Liver (tissue), 9 donors: ENCODE results near the gene IL18RAP. TPM values are rescaled to one million over a fixed set of nuclear protein-coding genes. Genes with fewer than 3 reads are reported as not detected.

Source experiments
- DNase-seq: peaks from one replicate; pipeline ENCODE4 v3.0.0-alpha.2; 2017; ENCODE audit warnings: low spot score
- H3K27ac ChIP-seq, 2 donors: one replicate each; pipeline ENCODE4 v1.7.0; 2013; ENCODE audit warnings: inconsistent platforms in 2 of 2, low read length in 2 of 2, control low read depth in 1 of 2, low read depth in 1 of 2, mild to moderate bottlenecking in 1 of 2
- H3K27me3 ChIP-seq, 4 donors: one replicate each; pipeline versions ENCODE4 v1.6.1 to v1.7.0; 2013; ENCODE audit warnings: low read length in 3 of 4, inconsistent platforms in 1 of 4, mild to moderate bottlenecking in 1 of 4, moderate library complexity in 1 of 4; ENCODE audit not compliant: control insufficient read depth in 4 of 4, insufficient read depth in 4 of 4
- H3K36me3 ChIP-seq, 4 donors: one replicate each; pipeline versions ENCODE4 v1.6.1 to v1.7.0; 2013; ENCODE audit warnings: low read length in 3 of 4, mild to moderate bottlenecking in 3 of 4, low read depth in 1 of 4, moderate library complexity in 1 of 4; ENCODE audit not compliant: control insufficient read depth in 4 of 4, insufficient read depth in 3 of 4
- H3K4me1 ChIP-seq, 4 donors: one replicate each; pipeline versions ENCODE4 v1.6.1 to v1.7.0; 2013; ENCODE audit warnings: low read length in 3 of 4, mild to moderate bottlenecking in 3 of 4, moderate library complexity in 1 of 4; ENCODE audit not compliant: control insufficient read depth in 4 of 4, insufficient read depth in 4 of 4
- H3K4me3 ChIP-seq, 3 donors: one replicate each; pipeline versions ENCODE4 v1.6.1 to v1.7.0; 2013; ENCODE audit warnings: low read length in 3 of 3, control low read depth in 1 of 3, low read depth in 1 of 3, mild to moderate bottlenecking in 1 of 3
- H3K9ac ChIP-seq, 2 donors: one replicate each; pipeline ENCODE4 v1.7.0; 2013; ENCODE audit warnings: low read length in 2 of 2, mild to moderate bottlenecking in 2 of 2, moderate library complexity in 2 of 2, control low read depth in 1 of 2, low read depth in 1 of 2
- H3K9me3 ChIP-seq, 4 donors: one replicate each; pipeline versions ENCODE4 v1.6.1 to v1.7.0; 2013; ENCODE audit warnings: low read length in 3 of 4; ENCODE audit not compliant: control insufficient read depth in 4 of 4
- EGR1 ChIP-seq, 2 donors: IDR thresholded peaks; 2 replicates each; pipeline ENCODE4 v1.6.1; 2016 to 2018; ENCODE audit warnings: antibody characterized with exemption in 2 of 2, low read depth in 2 of 2
- FOXA1 ChIP-seq: IDR thresholded peaks from 2 replicates; pipeline ENCODE4 v1.6.1; 2016; ENCODE audit warnings: antibody characterized with exemption
- GABPA ChIP-seq, 2 donors: IDR thresholded peaks in 1 of 2; conservative IDR thresholded peaks in 1 of 2; 2 replicates each; pipeline ENCODE4 v1.6.1; 2016; ENCODE audit warnings: antibody characterized with exemption in 2 of 2, mild to moderate bottlenecking in 1 of 2, moderate library complexity in 1 of 2
- HNF4A ChIP-seq, 2 donors: conservative IDR thresholded peaks; 2 replicates each; pipeline ENCODE4 v1.6.1; 2016; ENCODE audit warnings: antibody characterized with exemption in 2 of 2, mild to moderate bottlenecking in 2 of 2
- HNF4G ChIP-seq: IDR thresholded peaks from 2 replicates; pipeline ENCODE4 v1.6.1; 2016; ENCODE audit warnings: antibody characterized with exemption
- JUND ChIP-seq, 2 donors: IDR thresholded peaks; 2 replicates each; pipeline ENCODE4 v1.6.1; 2016; ENCODE audit warnings: antibody characterized with exemption in 2 of 2
- NR2F2 ChIP-seq: IDR thresholded peaks from 2 replicates; pipeline ENCODE4 v1.6.1; 2016; ENCODE audit warnings: antibody characterized with exemption
- RAD21 ChIP-seq, 2 donors: IDR thresholded peaks; 2 replicates each; pipeline ENCODE4 v1.6.1; 2016; ENCODE audit warnings: antibody characterized with exemption in 2 of 2, mild to moderate bottlenecking in 2 of 2
- RXRA ChIP-seq, 2 donors: IDR thresholded peaks; 2 replicates each; pipeline ENCODE4 v1.6.1; 2017 to 2018; ENCODE audit warnings: antibody characterized with exemption in 2 of 2, mild to moderate bottlenecking in 1 of 2
- SP1 ChIP-seq: IDR thresholded peaks from 2 replicates; pipeline ENCODE4 v1.6.1; 2018; ENCODE audit warnings: antibody characterized with exemption, mild to moderate bottlenecking
- TAF1 ChIP-seq: conservative IDR thresholded peaks from 2 replicates; pipeline ENCODE4 v1.6.1; 2016; ENCODE audit warnings: antibody characterized with exemption, mild to moderate bottlenecking
- YY1 ChIP-seq: IDR thresholded peaks from 2 replicates; pipeline ENCODE4 v1.6.1; 2016; ENCODE audit warnings: antibody characterized with exemption, mild to moderate bottlenecking
- WGBS: extraction: QIAGEN DNeasy Blood & Tissue Kit; methylation state at CpG from one replicate; pipeline ENCODE4 v1.1.7; 2013; 5-methylcytosine and 5-hydroxymethylcytosine counted together
- polyA plus RNA-seq, 2 donors: library from polyadenylated mRNA; stranded (reverse) in 1 of 2; unstranded in 1 of 2; fragments of 200-250 nt in 1 of 2; fragments of >200 nt in 1 of 2; fragmentation: Nextera tagmentation in 1 of 2; extraction: Ambion mirVana in 1 of 2; gene quantifications; one replicate each; pipeline versions ENCODE4 v1.2.1 to v1.2.3, GENCODE V29; 2013 to 2015
- total RNA-seq, 2 donors: library from RNA; depleted of rRNA; stranded (reverse); fragments of >200 nt; gene quantifications; one replicate each; pipeline ENCODE4 v1.2.3, GENCODE V29; 2014
- TF ChIP-seq, protein P1 (sequence below): fragments of 150-350 bp; IDR thresholded peaks from 2 replicates; pipeline ENCODE4 v1.5.1; 2017; ENCODE audit warnings: improper control_type of control experiment, low read depth, low read length; ENCODE audit not compliant: missing input control
- TF ChIP-seq, protein P2 (sequence below): IDR thresholded peaks from 2 replicates; pipeline ENCODE4 v1.6.1; 2016; ENCODE audit warnings: antibody characterized with exemption
- TF ChIP-seq, protein P3 (sequence below): IDR thresholded peaks from 2 replicates; pipeline ENCODE4 v1.6.1; 2016; ENCODE audit warnings: antibody characterized with exemption
- TF ChIP-seq, protein P4 (sequence below): IDR thresholded peaks from 2 replicates; pipeline ENCODE4 v1.6.1; 2016; ENCODE audit warnings: antibody characterized with exemption, mild to moderate bottlenecking
- donor health status: healthy.
- donor health status: healthy.
- donor health status: healthy.
- donor health status: healthy.
- donor health status: healthy.

IL18RAP gene
- total and polyA plus RNA-seq, 4 donors: 0.14 to 7.3 (median 1.4) TPM

DNA sequence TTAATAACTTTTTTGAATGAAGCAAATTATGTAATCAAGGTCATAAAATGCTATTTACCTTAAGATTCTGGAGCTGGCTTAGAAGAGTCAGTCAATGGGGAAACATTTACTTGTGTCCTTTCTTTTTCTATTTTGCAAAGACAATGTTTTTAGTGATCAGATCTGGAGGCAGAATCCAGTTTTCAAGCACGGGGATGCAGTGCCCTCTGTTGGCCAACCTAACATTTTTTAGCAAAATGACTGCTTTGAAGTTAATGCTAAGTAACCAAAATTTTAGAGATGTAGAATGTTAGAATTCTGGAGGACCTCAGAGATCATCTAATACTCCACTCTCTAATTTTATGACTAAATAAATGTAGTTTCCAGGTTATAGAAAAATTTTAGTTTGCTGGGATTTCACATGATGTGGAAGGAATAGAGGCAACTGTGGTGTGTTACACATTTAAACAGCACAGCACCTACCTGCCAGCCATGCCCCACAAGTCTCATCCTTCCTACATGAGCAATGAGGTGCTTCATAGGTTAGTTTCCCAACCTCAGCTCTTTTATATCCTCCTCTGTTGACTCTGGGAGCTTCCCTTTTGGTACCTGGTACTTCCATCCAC, 26.5 kb downstream of the IL18RAP start:
- 0% methylated on average over 1 of the region's 1 CpG for WGBS
- DNase-seq: peak; percentile 46
- TF ChIP-seq, protein P1, sequence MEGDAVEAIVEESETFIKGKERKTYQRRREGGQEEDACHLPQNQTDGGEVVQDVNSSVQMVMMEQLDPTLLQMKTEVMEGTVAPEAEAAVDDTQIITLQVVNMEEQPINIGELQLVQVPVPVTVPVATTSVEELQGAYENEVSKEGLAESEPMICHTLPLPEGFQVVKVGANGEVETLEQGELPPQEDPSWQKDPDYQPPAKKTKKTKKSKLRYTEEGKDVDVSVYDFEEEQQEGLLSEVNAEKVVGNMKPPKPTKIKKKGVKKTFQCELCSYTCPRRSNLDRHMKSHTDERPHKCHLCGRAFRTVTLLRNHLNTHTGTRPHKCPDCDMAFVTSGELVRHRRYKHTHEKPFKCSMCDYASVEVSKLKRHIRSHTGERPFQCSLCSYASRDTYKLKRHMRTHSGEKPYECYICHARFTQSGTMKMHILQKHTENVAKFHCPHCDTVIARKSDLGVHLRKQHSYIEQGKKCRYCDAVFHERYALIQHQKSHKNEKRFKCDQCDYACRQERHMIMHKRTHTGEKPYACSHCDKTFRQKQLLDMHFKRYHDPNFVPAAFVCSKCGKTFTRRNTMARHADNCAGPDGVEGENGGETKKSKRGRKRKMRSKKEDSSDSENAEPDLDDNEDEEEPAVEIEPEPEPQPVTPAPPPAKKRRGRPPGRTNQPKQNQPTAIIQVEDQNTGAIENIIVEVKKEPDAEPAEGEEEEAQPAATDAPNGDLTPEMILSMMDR: peak; percentile 55
- TF ChIP-seq, protein P2, sequence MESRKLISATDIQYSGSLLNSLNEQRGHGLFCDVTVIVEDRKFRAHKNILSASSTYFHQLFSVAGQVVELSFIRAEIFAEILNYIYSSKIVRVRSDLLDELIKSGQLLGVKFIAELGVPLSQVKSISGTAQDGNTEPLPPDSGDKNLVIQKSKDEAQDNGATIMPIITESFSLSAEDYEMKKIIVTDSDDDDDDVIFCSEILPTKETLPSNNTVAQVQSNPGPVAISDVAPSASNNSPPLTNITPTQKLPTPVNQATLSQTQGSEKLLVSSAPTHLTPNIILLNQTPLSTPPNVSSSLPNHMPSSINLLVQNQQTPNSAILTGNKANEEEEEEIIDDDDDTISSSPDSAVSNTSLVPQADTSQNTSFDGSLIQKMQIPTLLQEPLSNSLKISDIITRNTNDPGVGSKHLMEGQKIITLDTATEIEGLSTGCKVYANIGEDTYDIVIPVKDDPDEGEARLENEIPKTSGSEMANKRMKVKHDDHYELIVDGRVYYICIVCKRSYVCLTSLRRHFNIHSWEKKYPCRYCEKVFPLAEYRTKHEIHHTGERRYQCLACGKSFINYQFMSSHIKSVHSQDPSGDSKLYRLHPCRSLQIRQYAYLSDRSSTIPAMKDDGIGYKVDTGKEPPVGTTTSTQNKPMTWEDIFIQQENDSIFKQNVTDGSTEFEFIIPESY: no peak
- peak; percentile 83 to 88 for TF ChIP-seq RAD21 (IDR thresholded peaks at IDR 0.05)

DNA sequence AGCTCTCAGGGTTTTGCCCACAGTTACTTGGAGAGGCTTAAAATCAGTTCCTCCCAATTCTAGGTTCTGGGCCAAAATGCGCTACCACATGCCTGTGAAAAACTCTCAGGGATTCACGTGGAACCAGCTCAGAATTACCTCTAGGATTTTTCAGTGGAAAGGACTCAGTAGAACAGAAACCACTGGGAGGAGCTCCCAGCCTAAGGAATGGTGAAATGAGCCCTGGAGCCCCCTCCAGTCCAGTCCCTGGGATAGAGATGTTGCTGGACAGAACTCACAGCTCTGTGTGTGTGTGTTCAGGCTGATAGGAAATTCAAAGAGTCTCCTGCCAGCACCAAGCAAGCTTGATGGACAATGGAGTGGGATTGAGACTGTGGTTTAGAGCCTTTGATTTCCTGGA, 29.0 kb downstream of the IL18RAP start:
- Histone ChIP-seq H3K4me1 (no peaks in the 10 kb centered on the region), H3K9me3 (no peaks in the 10 kb centered on the region), H3K27ac (no peak overlapping the region), H3K9ac (no peak overlapping the region), H3K27me3 (no peaks in the 10 kb centered on the region), H3K36me3 (no peaks in the 10 kb centered on the region), H3K4me3 (no peak overlapping the region)
- TF ChIP-seq FOXA1 (no peak), TAF1 (no peak), HNF4A (conservative IDR thresholded peaks at IDR 0.05) (no peak), JUND (IDR thresholded peaks at IDR 0.05) (no peak), RAD21 (IDR thresholded peaks at IDR 0.05) (no peak), NR2F2 (no peak), EGR1 (IDR thresholded peaks at IDR 0.05; ENCODE audit: low read depth in 2 of 2) (no peak), HNF4G (no peak), SP1 (no peak)
- TF ChIP-seq, protein P3, sequence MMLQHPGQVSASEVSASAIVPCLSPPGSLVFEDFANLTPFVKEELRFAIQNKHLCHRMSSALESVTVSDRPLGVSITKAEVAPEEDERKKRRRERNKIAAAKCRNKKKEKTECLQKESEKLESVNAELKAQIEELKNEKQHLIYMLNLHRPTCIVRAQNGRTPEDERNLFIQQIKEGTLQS: no peak
- no peak for DNase-seq
- WGBS: 79% methylated on average over 2 of the region's 2 CpGs

More for the DNA sequence above, 26.5 kb downstream of the IL18RAP start:
- Histone ChIP-seq H3K27ac (no peak overlapping the region), H3K4me1 (no peaks in the 10 kb centered on the region), H3K9ac (no peak overlapping the region), H3K4me3 (no peak overlapping the region), H3K27me3 (no peaks in the 10 kb centered on the region), H3K36me3 (no peaks in the 10 kb centered on the region), H3K9me3 (no peaks in the 10 kb centered on the region)

DNA sequence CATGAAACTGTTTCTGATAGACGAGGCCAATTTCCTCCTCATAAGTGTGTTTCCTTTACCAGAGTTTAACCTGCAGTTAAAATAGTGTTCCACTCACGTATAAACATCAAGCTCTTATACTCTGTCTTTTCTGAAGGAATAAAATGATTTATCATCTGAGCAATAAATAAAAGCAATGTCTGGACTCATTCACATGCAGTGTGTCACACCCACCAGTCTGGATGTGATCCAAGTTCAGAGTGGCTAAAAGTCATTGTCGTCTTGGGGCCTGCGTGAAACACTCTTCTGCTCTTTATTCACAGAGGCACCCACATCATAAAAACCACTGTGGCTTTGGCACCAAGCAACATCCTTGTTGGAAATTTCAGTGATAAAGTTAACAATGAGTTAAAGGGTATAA, 30.5 kb downstream of the IL18RAP start:
- WGBS: 71% methylated on average over 4 of the region's 4 CpGs
- Histone ChIP-seq H3K4me1 (no peaks in the 10 kb centered on the region), H3K9ac (no peak overlapping the region), H3K36me3 (no peaks in the 10 kb centered on the region), H3K4me3 (no peak overlapping the region), H3K9me3 (no peaks in the 10 kb centered on the region), H3K27ac (no peak overlapping the region), H3K27me3 (no peaks in the 10 kb centered on the region)
- no peak for DNase-seq
- TF ChIP-seq GABPA (IDR thresholded peaks at IDR 0.05 in 1 of 2, conservative IDR thresholded peaks at IDR 0.05 in 1 of 2) (no peak), JUND (IDR thresholded peaks at IDR 0.05) (no peak), SP1 (no peak), FOXA1 (no peak), HNF4A (conservative IDR thresholded peaks at IDR 0.05) (no peak), TAF1 (no peak), YY1 (no peak), RAD21 (IDR thresholded peaks at IDR 0.05) (no peak), EGR1 (IDR thresholded peaks at IDR 0.05; ENCODE audit: low read depth in 2 of 2) (no peak), RXRA (IDR thresholded peaks at IDR 0.05) (no peak)
- TF ChIP-seq, protein P2: no peak
- TF ChIP-seq, protein P4, sequence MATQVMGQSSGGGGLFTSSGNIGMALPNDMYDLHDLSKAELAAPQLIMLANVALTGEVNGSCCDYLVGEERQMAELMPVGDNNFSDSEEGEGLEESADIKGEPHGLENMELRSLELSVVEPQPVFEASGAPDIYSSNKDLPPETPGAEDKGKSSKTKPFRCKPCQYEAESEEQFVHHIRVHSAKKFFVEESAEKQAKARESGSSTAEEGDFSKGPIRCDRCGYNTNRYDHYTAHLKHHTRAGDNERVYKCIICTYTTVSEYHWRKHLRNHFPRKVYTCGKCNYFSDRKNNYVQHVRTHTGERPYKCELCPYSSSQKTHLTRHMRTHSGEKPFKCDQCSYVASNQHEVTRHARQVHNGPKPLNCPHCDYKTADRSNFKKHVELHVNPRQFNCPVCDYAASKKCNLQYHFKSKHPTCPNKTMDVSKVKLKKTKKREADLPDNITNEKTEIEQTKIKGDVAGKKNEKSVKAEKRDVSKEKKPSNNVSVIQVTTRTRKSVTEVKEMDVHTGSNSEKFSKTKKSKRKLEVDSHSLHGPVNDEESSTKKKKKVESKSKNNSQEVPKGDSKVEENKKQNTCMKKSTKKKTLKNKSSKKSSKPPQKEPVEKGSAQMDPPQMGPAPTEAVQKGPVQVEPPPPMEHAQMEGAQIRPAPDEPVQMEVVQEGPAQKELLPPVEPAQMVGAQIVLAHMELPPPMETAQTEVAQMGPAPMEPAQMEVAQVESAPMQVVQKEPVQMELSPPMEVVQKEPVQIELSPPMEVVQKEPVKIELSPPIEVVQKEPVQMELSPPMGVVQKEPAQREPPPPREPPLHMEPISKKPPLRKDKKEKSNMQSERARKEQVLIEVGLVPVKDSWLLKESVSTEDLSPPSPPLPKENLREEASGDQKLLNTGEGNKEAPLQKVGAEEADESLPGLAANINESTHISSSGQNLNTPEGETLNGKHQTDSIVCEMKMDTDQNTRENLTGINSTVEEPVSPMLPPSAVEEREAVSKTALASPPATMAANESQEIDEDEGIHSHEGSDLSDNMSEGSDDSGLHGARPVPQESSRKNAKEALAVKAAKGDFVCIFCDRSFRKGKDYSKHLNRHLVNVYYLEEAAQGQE: no peak
